CD4-positive, alpha-beta T cell (primary cell): ENCODE data around the gene FASTK. TPM values are rescaled to one million over a fixed set of nuclear protein-coding genes. Genes with fewer than 3 reads are reported as not detected.

Experiments used
- ATAC-seq: fragments of 200-7000 bp; cut with Tn5 transposase; one replicate; pipeline ENCODE4 v1.10.0; 2022; ENCODE audit warnings: mild to moderate bottlenecking; ENCODE audit not compliant: poor library complexity
- CTCF ChIA-PET: fragments of 350-600 bp; sonication (Branson Sonifier 250); formaldehyde crosslinking; loops from one replicate; lab custom pipeline; 2021; ENCODE audit warnings: antibody characterized with exemption, inconsistent platforms; lab: Charles Lee
- POLR2A ChIA-PET: fragments of 350-600 bp; sonication (Branson Sonifier 250); formaldehyde crosslinking; loops from one replicate; lab custom pipeline; 2021; ENCODE audit warnings: antibody characterized with exemption, inconsistent platforms; lab: Charles Lee
- DNase-seq, 14 experiments: peaks; one replicate each; pipeline ENCODE4 v3.0.0-alpha.2; 2013 to 2020; ENCODE audit warnings: mixed read lengths in 2 of 14
- H3K27ac ChIP-seq, 2 donors: one replicate each; pipeline versions ENCODE4 v1.5.1 to v1.7.0; 2013; ENCODE audit warnings: low read length in 2 of 2, low read depth in 1 of 2, mild to moderate bottlenecking in 1 of 2
- H3K27me3 ChIP-seq, 2 experiments: 1 replicate in 1 of 2; 2 replicates in 1 of 2; pipeline versions ENCODE4 v1.6.1 to v1.7.0; 2013; ENCODE audit warnings: low read length in 2 of 2, control low read depth in 1 of 2, mild to moderate bottlenecking in 1 of 2, moderate library complexity in 1 of 2; ENCODE audit not compliant: insufficient read depth in 2 of 2, control insufficient read depth in 1 of 2
- H3K36me3 ChIP-seq: one replicate; pipeline ENCODE4 v1.6.1; 2013; ENCODE audit warnings: low read length, control low read depth; ENCODE audit not compliant: insufficient read depth
- H3K4me1 ChIP-seq: one replicate; pipeline ENCODE4 v1.6.1; 2013; ENCODE audit warnings: low read length, control low read depth; ENCODE audit not compliant: insufficient read depth
- H3K4me3 ChIP-seq: one replicate; pipeline ENCODE4 v1.5.1; 2013; ENCODE audit warnings: mild to moderate bottlenecking, low read length, moderate library complexity
- H3K9me3 ChIP-seq, 2 experiments: 1 replicate in 1 of 2; 2 replicates in 1 of 2; pipeline versions ENCODE4 v1.6.1 to v1.7.0; 2013; ENCODE audit warnings: low read length in 2 of 2, mild to moderate bottlenecking in 2 of 2, control low read depth in 1 of 2, moderate library complexity in 1 of 2; ENCODE audit not compliant: control insufficient read depth in 1 of 2, insufficient read depth in 1 of 2
- H3K27ac Mint-ChIP-seq: one replicate; pipeline ENCODE4 v1.8.0; 2020; ENCODE audit warnings: mixed read lengths
- H3K27me3 Mint-ChIP-seq: one replicate; pipeline ENCODE4 v1.8.0; 2021; ENCODE audit warnings: mixed read lengths
- H3K36me3 Mint-ChIP-seq: one replicate; pipeline ENCODE4 v1.8.0; 2021; ENCODE audit warnings: low read depth, mixed read lengths
- H3K4me1 Mint-ChIP-seq: one replicate; pipeline ENCODE4 v1.8.0; 2021; ENCODE audit warnings: low read depth, mixed read lengths
- H3K4me3 Mint-ChIP-seq: one replicate; pipeline ENCODE4 v1.8.0; 2020; ENCODE audit warnings: mild to moderate bottlenecking, mixed read lengths
- H3K9me3 Mint-ChIP-seq: one replicate; pipeline ENCODE4 v1.8.0; 2020; ENCODE audit warnings: mixed read lengths
- CTCF ChIP-seq: fragments of 200-600 bp; IDR thresholded peaks from one replicate; pipeline ENCODE4 v1.8.0; 2022; ENCODE audit warnings: antibody characterized with exemption, mild to moderate bottlenecking
- intact Hi-C, 2 experiments: fragments of 100-400 bp; cut with DNase I in 1 of 2; cut with micrococcal nuclease in 1 of 2; formaldehyde crosslinking; loops; one replicate each; pipeline versions ENCODE4 v1.15.1 to v1.9.0; 2023 to 2025; cut with DNase I, micrococcal nuclease
- total RNA-seq, 174 experiments: library from RNA in 2 of 174; stranded (reverse) in 2 of 174; gene quantifications; one replicate each; pipeline ENCODE4 v1.2.3 and lab custom pipeline; 2021 to 2026

The FASTK gene
- total RNA-seq, 2 experiments from 2014 or later: 82.2 to 84.2 TPM

GRCh38 chr7:151039850-151040548 lies 40.6 kb downstream of the FASTK start:
- ChIA-PET POLR2A (no interaction called here), CTCF (no interaction called here)
- no peak overlapping the region for H3K27ac ChIP-seq
- H3K4me1 ChIP-seq: peaks cover 8% of the 10 kb centered on the region
- H3K4me3 ChIP-seq: no peak overlapping the region
- ATAC-seq (no peak), DNase-seq (no peak)
- peaks cover 43% of the 10 kb centered on the region for H3K36me3 ChIP-seq
- Mint-ChIP-seq H3K27ac (no peak overlapping the region), H3K9me3 (no peaks in the 10 kb centered on the region), H3K4me1 (no peaks in the 10 kb centered on the region), H3K36me3 (peaks cover 38% of the 10 kb centered on the region), H3K27me3 (no peaks in the 10 kb centered on the region), H3K4me3 (no peak overlapping the region)
- TF ChIP-seq CTCF: no peak
- H3K9me3 ChIP-seq: no peaks in the 10 kb centered on the region
- intact Hi-C loops: no loop called here
- H3K27me3 ChIP-seq: no peaks in the 10 kb centered on the region

GRCh38 chr7:151038951-151039849 lies 41.4 kb downstream of the FASTK start:
- peak; percentile 52 for ATAC-seq
- Mint-ChIP-seq H3K27ac (peak overlapping the region; percentile 20), H3K36me3 (peaks cover 31% of the 10 kb centered on the region), H3K4me3 (no peak overlapping the region), H3K27me3 (no peaks in the 10 kb centered on the region), H3K4me1 (no peaks in the 10 kb centered on the region), H3K9me3 (no peaks in the 10 kb centered on the region)
- no peak overlapping the region for H3K27ac ChIP-seq
- no peak for TF ChIP-seq CTCF
- H3K27me3 ChIP-seq: no peaks in the 10 kb centered on the region
- DNase-seq: peak in 8 of 14 experiments; percentile 17 to 72 (median 46)
- no peaks in the 10 kb centered on the region for H3K9me3 ChIP-seq
- no peak overlapping the region for H3K4me3 ChIP-seq
- peaks cover 8% of the 10 kb centered on the region for H3K4me1 ChIP-seq
- POLR2A ChIA-PET: no interaction called here
- intact Hi-C loops: no loop called here
- peaks cover 44% of the 10 kb centered on the region for H3K36me3 ChIP-seq
- CTCF ChIA-PET: no interaction called here

GRCh38 chr7:151035902-151036301 lies 44.7 kb downstream of the FASTK start:
- Histone ChIP-seq H3K4me1 (peaks cover 8% of the 10 kb centered on the region), H3K36me3 (peaks cover 52% of the 10 kb centered on the region), H3K4me3 (no peak overlapping the region), H3K27ac (no peak overlapping the region), H3K9me3 (no peaks in the 10 kb centered on the region), H3K27me3 (no peaks in the 10 kb centered on the region)
- intact Hi-C loops: no loop called here
- H3K9me3 Mint-ChIP-seq: no peaks in the 10 kb centered on the region
- ATAC-seq (no peak), DNase-seq (no peak)
- no peaks in the 10 kb centered on the region for H3K27me3 Mint-ChIP-seq
- H3K4me1 Mint-ChIP-seq: peaks cover 5% of the 10 kb centered on the region
- ChIA-PET CTCF (interaction anchor here (1.2 kb wide), 1 partner anchor 17 kb away, joined by 3 read pairs; no protein-coding TSS in a partner anchor), POLR2A (no interaction called here)
- H3K27ac Mint-ChIP-seq: no peak overlapping the region
- no peak for TF ChIP-seq CTCF
- peaks cover 43% of the 10 kb centered on the region for H3K36me3 Mint-ChIP-seq
- no peak overlapping the region for H3K4me3 Mint-ChIP-seq
